Fibroblast of lung (primary cell): ENCODE data around the gene PKD1. TPM values are rescaled to one million over a fixed set of nuclear protein-coding genes. Genes with fewer than 3 reads are reported as not detected.

Experiments used
- DNase-seq, 2 donors: peaks; one replicate each; pipeline versions ENCODE4 v3.0.0 to v3.0.0-alpha.2; 2010; ENCODE audit warnings: low read depth in 2 of 2
- H2AFZ ChIP-seq: 2 replicates; pipeline ENCODE4 v1.5.1; 2012; ENCODE audit warnings: low read length, control low read depth, inconsistent platforms
- H3K27ac ChIP-seq: 2 replicates; pipeline ENCODE4 v1.5.1; 2011; ENCODE audit warnings: low read length, control low read depth; ENCODE audit not compliant: insufficient read depth
- H3K27me3 ChIP-seq: 2 replicates; pipeline ENCODE4 v1.5.1; 2011; ENCODE audit warnings: mild to moderate bottlenecking, low read length; ENCODE audit not compliant: control insufficient read depth, insufficient read depth
- H3K36me3 ChIP-seq: 2 replicates; pipeline ENCODE4 v1.5.1; 2011; ENCODE audit warnings: low read length; ENCODE audit not compliant: control insufficient read depth, insufficient read depth
- H3K4me1 ChIP-seq: 2 replicates; pipeline ENCODE4 v1.5.1; 2011; ENCODE audit warnings: low read length; ENCODE audit not compliant: control insufficient read depth, insufficient read depth; ENCODE audit errors: extremely low read depth
- H3K4me2 ChIP-seq: 2 replicates; pipeline ENCODE4 v1.5.1; 2011; ENCODE audit warnings: low read length, control low read depth; ENCODE audit not compliant: insufficient read depth; ENCODE audit errors: extremely low read depth
- H3K4me3 ChIP-seq, 4 experiments: fragments of 200-600 bp in 1 of 4; sonication (generic) in 1 of 4; replicated peaks in 1 of 4; 2 replicates each; pipeline ENCODE4 v1.5.1; 2011 to 2016; ENCODE audit warnings: low read length in 4 of 4, low read depth in 3 of 4, mild to moderate bottlenecking in 3 of 4, control low read depth in 2 of 4, inconsistent platforms in 1 of 4, mixed read lengths in 1 of 4; ENCODE audit not compliant: insufficient read depth in 1 of 4; ENCODE audit errors: control extremely low read depth in 1 of 4
- H3K79me2 ChIP-seq: 2 replicates; pipeline ENCODE4 v1.5.1; 2012; ENCODE audit warnings: mild to moderate bottlenecking, low read length, inconsistent platforms; ENCODE audit not compliant: control insufficient read depth, insufficient read depth
- H3K9ac ChIP-seq: 2 replicates; pipeline ENCODE4 v1.5.1; 2011; ENCODE audit warnings: mild to moderate bottlenecking, low read length, control low read depth; ENCODE audit not compliant: insufficient read depth
- H3K9me3 ChIP-seq: 2 replicates; pipeline ENCODE4 v1.5.1; 2012; ENCODE audit warnings: low read depth, low read length; ENCODE audit not compliant: control insufficient read depth, insufficient read depth
- H4K20me1 ChIP-seq: 2 replicates; pipeline ENCODE4 v1.5.1; 2011; ENCODE audit warnings: low read length; ENCODE audit not compliant: control insufficient read depth, insufficient read depth; ENCODE audit errors: extremely low read depth
- EZH2 ChIP-seq: IDR thresholded peaks from 2 replicates; pipeline ENCODE4 v1.5.1; 2012; ENCODE audit warnings: low read length, control low read depth, mild to moderate bottlenecking; ENCODE audit errors: missing control alignments
- polyA plus RNA-seq, 2 donors: library from polyadenylated mRNA; depleted of rRNA in 1 of 2; stranded (reverse) in 1 of 2; unstranded in 1 of 2; fragments of >200 nt; gene quantifications; 2 replicates each; pipeline ENCODE4 v1.2.1, GENCODE V29; 2011 to 2012; ENCODE audit warnings: missing spikeins in 1 of 2
- total RNA-seq: library from RNA; depleted of rRNA; stranded (reverse); fragments of >200 nt; gene quantifications from 2 replicates; pipeline ENCODE4 v1.2.1, GENCODE V29; 2014
- TF ChIP-seq, protein P1 (sequence below), 2 donors: IDR thresholded peaks in 1 of 2; conservative IDR thresholded peaks in 1 of 2; 1 replicate in 1 of 2; 2 replicates in 1 of 2; pipeline ENCODE4 v1.5.1; 2011 to 2012; ENCODE audit warnings: low read length in 2 of 2, control low read depth in 1 of 2, inconsistent platforms in 1 of 2, low read depth in 1 of 2, mild to moderate bottlenecking in 1 of 2

Gene PKD1
- total and polyA plus RNA-seq, 2 donors (not counting 1 experiment from before 2014, with no cell fraction given), result 16.3 to 199 TPM

DNA sequence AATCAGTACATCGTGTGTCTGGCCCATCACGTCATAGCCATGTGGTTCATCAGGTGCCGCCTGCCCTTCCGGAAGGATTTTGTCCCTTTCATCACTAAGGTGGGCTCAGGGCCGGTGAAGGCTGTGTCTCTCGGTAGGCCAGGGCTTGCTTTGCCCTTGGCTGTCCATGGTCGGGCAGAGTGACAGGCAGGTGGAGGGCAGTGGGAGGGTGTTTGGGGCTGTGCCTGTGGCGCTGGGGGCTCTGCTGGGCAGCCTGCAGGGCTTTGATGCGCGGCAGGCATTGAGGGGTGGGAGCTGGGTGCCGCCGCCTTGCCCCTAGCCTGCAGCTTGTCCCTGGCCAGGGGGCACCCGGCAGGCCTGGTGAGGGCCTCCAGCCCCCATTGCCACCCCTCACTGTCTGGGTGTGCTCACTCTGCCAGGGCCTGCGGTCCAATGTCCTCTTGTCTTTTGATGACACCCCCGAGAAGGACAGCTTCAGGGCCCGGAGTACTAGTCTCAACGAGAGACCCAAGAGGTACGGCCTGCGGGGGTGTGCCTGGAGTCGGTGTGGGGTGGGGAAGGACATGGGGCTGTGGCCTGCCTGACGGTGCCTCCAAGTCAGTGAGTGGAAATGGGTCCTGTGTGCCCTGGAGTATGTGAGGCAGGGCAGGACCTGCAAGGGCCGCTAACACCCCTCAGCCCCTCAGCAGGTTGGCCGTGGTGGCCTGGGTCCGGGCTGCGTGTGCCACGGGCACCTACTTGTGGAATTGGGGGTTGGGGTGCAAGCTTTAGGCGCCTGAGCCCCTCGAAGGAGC, 59.4 kb downstream of the PKD1 start:
- H4K20me1 ChIP-seq, result no peaks in the 10 kb centered on the region
- H3K9ac ChIP-seq, result no peak overlapping the region
- DNase-seq, result no peak
- no peaks in the 10 kb centered on the region for H3K9me3 ChIP-seq
- H3K36me3 ChIP-seq, result peaks cover 41% of the 10 kb centered on the region
- H3K79me2 ChIP-seq, result no peaks in the 10 kb centered on the region
- H2AFZ ChIP-seq, result no peak overlapping the region
- no peak for TF ChIP-seq EZH2
- TF ChIP-seq, protein P1, sequence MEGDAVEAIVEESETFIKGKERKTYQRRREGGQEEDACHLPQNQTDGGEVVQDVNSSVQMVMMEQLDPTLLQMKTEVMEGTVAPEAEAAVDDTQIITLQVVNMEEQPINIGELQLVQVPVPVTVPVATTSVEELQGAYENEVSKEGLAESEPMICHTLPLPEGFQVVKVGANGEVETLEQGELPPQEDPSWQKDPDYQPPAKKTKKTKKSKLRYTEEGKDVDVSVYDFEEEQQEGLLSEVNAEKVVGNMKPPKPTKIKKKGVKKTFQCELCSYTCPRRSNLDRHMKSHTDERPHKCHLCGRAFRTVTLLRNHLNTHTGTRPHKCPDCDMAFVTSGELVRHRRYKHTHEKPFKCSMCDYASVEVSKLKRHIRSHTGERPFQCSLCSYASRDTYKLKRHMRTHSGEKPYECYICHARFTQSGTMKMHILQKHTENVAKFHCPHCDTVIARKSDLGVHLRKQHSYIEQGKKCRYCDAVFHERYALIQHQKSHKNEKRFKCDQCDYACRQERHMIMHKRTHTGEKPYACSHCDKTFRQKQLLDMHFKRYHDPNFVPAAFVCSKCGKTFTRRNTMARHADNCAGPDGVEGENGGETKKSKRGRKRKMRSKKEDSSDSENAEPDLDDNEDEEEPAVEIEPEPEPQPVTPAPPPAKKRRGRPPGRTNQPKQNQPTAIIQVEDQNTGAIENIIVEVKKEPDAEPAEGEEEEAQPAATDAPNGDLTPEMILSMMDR (conservative IDR thresholded peaks at IDR 0.05 in 1 of 2, IDR thresholded peaks at IDR 0.05 in 1 of 2; ENCODE audit: low read depth in 1 of 2, low read length in 2 of 2), result no peak
- H3K27me3 ChIP-seq, result no peaks in the 10 kb centered on the region
- H3K27ac ChIP-seq, result no peak overlapping the region
- no peak overlapping the region for H3K4me2 ChIP-seq
- no peaks in the 10 kb centered on the region for H3K4me1 ChIP-seq
- H3K4me3 ChIP-seq, result no peak overlapping the region

- H3K4me3 ChIP-seq, result no peak overlapping the region
- no peaks in the 10 kb centered on the region for H3K9me3 ChIP-seq
- H3K27ac ChIP-seq, result no peak overlapping the region
- H3K27me3 ChIP-seq, result no peaks in the 10 kb centered on the region
- peaks cover 44% of the 10 kb centered on the region for H3K36me3 ChIP-seq
- no peak overlapping the region for H3K4me2 ChIP-seq
- H3K4me1 ChIP-seq, result no peaks in the 10 kb centered on the region
- no peak overlapping the region for H2AFZ ChIP-seq
- no peaks in the 10 kb centered on the region for H4K20me1 ChIP-seq
- H3K9ac ChIP-seq, result no peak overlapping the region
- DNase-seq, result no peak
- TF ChIP-seq, protein P1 (conservative IDR thresholded peaks at IDR 0.05 in 1 of 2, IDR thresholded peaks at IDR 0.05 in 1 of 2; ENCODE audit: low read depth in 1 of 2, low read length in 2 of 2), result no peak
- no peak for TF ChIP-seq EZH2
- H3K79me2 ChIP-seq, result no peaks in the 10 kb centered on the region
Observed at GRCh38 chr16:2075631-2076030, 60.1 kb downstream of the PKD1 start.

GRCh38 chr16:2074071-2074470, 61.6 kb downstream of the PKD1 start:
- Histone ChIP-seq H3K27me3 (no peaks in the 10 kb centered on the region), H3K4me3 (no peak overlapping the region), H2AFZ (no peak overlapping the region), H3K4me2 (no peak overlapping the region), H3K9ac (no peak overlapping the region), H3K4me1 (no peaks in the 10 kb centered on the region), H3K36me3 (peaks cover 41% of the 10 kb centered on the region), H4K20me1 (no peaks in the 10 kb centered on the region), H3K9me3 (no peaks in the 10 kb centered on the region), H3K27ac (no peak overlapping the region), H3K79me2 (no peaks in the 10 kb centered on the region)
- no peak for DNase-seq
- TF ChIP-seq, protein P1 (conservative IDR thresholded peaks at IDR 0.05 in 1 of 2, IDR thresholded peaks at IDR 0.05 in 1 of 2; ENCODE audit: low read depth in 1 of 2, low read length in 2 of 2), result no peak
- no peak for TF ChIP-seq EZH2
